Neural progenitor cell (in vitro differentiated cells): ENCODE data around the gene ENPEP.

Experiments used
- EZH2 ChIP-seq: fragments of 200-600 bp; sonication (generic); IDR thresholded peaks from 2 replicates; pipeline ENCODE4 v1.6.1; 2017; ENCODE audit warnings: antibody characterized with exemption, mild to moderate bottlenecking, moderate library complexity
- EZH2phosphoT487 ChIP-seq: fragments of 200-600 bp; sonication (generic); IDR thresholded peaks from 2 replicates; pipeline ENCODE4 v1.6.1; 2017; ENCODE audit warnings: antibody characterized with exemption
- TF ChIP-seq, protein P1 (sequence below): fragments of 200-600 bp; sonication (generic); IDR thresholded peaks from 2 replicates; pipeline ENCODE4 v1.5.1; 2017; ENCODE audit warnings: antibody characterized with exemption, mild to moderate bottlenecking

DNA sequence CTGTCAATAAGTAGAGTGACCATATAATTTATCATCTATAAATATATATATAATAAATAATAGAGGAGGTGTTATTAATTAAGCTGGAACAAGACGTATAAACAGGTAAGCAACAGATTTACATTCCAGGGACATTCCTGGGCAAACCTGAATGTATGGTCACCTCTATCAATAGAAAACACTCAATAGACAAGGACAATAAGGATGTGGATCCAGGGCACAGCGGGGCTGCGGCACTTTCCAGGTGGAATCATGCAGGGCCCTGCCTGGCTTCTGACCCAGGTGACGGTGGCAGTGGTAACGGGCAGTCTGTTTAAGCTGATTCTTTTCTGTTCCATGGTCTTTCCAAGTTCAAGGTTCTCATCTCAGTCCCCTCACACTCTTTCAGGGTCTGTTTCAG lies 22.5 kb downstream of the ENPEP start:
- TF ChIP-seq EZH2 = no peak
- TF ChIP-seq EZH2phosphoT487 = no peak
- TF ChIP-seq, protein P1, sequence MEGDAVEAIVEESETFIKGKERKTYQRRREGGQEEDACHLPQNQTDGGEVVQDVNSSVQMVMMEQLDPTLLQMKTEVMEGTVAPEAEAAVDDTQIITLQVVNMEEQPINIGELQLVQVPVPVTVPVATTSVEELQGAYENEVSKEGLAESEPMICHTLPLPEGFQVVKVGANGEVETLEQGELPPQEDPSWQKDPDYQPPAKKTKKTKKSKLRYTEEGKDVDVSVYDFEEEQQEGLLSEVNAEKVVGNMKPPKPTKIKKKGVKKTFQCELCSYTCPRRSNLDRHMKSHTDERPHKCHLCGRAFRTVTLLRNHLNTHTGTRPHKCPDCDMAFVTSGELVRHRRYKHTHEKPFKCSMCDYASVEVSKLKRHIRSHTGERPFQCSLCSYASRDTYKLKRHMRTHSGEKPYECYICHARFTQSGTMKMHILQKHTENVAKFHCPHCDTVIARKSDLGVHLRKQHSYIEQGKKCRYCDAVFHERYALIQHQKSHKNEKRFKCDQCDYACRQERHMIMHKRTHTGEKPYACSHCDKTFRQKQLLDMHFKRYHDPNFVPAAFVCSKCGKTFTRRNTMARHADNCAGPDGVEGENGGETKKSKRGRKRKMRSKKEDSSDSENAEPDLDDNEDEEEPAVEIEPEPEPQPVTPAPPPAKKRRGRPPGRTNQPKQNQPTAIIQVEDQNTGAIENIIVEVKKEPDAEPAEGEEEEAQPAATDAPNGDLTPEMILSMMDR = no peak
